Subcutaneous preadipocyte (primary cell): ENCODE results near the gene ENKUR. TPM values are rescaled to one million over a fixed set of nuclear protein-coding genes. Genes with fewer than 3 reads are reported as not detected.
A peak's percentile ranks its signal among the peaks of the same experiment; 100 is the strongest.

Source experiments
- small RNA-seq: library from RNA; depleted of rRNA; stranded (forward); fragments of <200 nt; gene quantifications from one replicate; pipeline ENCODE3, GENCODE V24; 2012
- total RNA-seq: library from RNA; depleted of rRNA; stranded (reverse); fragments of >200 nt; gene quantifications from 2 replicates; pipeline ENCODE4 v1.2.3, GENCODE V29; 2012

The ENKUR gene
- not detected in 2 replicates for total RNA-seq

DNA sequence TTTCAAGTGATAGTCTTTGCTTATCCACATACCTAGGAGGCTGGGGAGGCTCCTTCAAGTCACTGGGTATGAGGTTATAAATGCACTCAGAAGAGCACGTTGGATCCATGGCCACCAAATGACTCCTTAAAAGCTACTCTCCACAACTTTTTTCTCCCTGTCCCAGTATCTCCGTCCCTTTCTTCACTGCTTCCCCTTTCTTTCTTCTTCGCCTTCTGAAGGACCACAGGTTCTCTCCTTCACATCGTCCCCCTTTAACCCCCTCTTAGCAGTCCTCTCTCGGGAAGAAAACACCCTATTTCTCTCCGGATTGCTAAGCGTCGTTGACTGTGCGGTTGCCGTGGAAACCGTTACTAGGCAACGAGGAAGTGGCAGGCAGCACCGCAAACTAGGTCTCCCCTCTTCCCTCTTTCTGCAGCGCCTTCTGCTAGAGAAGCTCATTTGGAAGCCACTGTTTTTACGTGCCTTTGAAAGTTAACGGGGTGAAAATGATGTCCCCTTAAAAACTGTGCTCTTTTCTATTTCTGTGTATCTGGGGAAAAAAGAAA, at the start of gene ENKUR:
TSS of gene ENKUR (minus strand) at position 331 of the 548 bp plus-strand sequence. CDS start at position 109, 222 bp downstream.

DNA sequence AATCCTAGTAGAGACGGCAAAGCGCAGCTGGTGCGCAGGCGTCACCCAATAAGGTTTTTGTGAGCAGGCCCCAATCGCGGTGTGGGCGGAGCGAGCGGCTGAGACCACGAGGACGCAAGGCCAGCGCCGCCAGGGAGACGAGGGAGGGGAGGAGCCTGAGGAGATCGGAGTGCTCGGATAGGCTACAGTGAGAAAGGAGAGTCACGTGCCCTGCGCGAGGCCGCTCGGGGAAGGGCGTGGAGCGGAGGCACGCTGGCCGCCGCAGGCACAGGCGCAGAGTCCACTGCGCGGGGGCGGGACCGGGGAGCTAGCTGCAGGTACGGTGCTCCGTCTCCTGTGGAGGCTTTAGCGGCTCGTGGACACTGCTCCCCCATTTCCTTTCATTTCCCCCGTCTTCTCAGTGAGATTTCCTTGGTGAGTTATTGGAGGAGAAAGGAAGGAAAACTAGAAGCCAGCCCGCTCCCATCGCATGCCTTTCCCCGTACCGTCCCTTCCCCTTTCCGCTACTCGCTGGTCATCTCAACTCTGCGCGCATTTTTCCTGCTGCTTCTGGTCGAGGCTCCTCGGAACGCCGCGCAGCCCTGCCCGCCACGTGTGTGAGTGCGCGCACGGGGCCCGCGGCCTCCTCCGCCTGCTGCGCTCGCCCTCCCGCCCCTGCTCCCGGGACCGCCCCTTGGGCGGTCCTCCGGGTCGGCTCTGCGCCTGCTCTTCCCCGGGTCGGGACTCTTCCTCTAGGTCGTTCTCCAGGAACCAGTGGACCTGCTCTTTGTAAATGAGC, 607 bp upstream of the ENKUR start, which contains the start of gene THNSL1:
TSS of gene THNSL1 (plus strand) at position 237 of the 778 bp plus-strand sequence. CDS start 6,612 bp downstream, outside the sequence.

DNA sequence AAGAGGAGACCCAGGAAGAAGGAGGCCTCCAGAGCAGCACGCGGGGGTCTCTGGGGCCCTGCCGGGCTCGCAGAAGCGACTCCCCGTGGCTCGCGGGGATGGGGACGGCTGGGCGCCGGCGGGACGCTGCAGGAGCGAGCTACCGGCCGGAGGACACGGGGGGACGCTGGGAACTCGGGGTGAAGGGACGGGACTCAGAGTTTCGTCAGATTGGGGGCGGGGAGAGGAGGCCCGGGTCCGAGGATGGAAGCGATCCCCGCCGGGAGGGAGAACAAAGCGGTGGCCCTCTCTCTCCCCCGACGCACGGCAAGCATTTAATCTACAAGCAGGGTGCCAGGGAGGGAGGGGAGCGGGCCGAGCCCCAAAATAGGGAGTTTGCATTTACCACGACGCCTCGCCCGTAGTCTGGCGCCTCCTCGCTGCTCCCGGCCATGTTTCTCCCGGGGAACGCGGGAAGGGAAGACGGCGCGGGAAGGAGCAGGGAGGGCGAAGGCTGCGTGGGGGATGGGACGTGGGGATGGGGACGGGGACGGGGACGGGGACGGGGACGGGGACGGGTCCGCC, 63.7 kb downstream of the ENKUR start, which contains the start of gene PRTFDC1:
TSS of gene PRTFDC1 (minus strand) at position 464 of the 564 bp plus-strand sequence. CDS start at position 433, 31 bp downstream.

Small RNA genes within 50 kb of the gene (small RNA-seq; reads per million reads assigned to genes)
- gene AL512598.1: 0.27 reads per million, percentile 5 among the genes with 10 or more reads in this experiment

Other genes starting within 250 kb of the ENKUR start
- 7.0 and 8.8 TPM in 2 replicates for gene PRTFDC1, start 63.6 kb downstream of the ENKUR start, total RNA-seq
- 2.6 and 4.5 TPM in 2 replicates for gene THNSL1, start 454 bp upstream of the ENKUR start, total RNA-seq
- 0.20 and 0.37 TPM in 2 replicates for gene GPR158, start 158.8 kb upstream of the ENKUR start, total RNA-seq